Measurements from ENCODE around the gene INS.

INS gene

GRCh38 chr11:2113776-2114175, 47.2 kb downstream of the INS start:
- no peak for DNase-seq

- no peak for DNase-seq
These were observed 50.5 kb downstream of the INS start for GRCh38 chr11:2110521-2110920.
